ENCODE measurements around the gene MSI2.
A peak's percentile ranks its signal among the peaks of the same experiment; 100 is the strongest.

MSI2 gene

DNA sequence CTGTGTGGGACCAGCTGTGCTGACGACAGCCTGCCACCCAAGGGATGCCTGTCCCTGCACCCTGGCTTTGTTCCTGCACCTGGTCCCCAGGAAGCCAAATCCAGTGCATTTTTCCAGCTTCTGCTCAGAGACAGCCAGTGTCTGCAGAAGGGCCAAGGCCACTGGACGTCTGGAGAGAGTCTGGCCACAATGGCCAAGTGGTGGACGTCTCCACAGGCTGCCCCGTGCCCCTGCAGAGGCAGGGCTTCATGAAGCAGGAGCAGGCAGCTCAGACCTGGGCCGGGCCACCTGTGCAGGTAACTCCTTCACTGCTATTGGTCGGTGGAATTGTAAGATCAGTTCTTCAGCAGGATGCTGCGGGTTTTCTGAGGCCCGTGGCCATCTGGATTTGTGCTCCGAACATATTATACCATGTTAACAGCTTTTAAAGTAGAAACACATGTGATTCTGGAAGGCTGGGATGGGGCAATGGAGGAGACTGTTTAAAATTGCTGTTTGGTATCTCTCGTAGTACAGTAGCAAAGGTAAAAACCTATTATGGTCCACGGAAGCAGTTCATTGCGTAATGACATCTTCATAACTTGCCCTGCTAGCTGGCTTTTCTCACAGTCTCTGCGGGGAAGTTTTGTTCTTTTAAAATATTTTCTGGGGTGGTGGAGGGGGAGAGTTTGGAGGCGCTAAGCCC is 303.5 kb downstream of the MSI2 start:
- no peak for DNase-seq (ENCODE audit: low read depth)

- no peak for DNase-seq (ENCODE audit: low read depth)
Observed at GRCh38 chr17:57560319-57560705, 304.0 kb downstream of the MSI2 start.

DNA sequence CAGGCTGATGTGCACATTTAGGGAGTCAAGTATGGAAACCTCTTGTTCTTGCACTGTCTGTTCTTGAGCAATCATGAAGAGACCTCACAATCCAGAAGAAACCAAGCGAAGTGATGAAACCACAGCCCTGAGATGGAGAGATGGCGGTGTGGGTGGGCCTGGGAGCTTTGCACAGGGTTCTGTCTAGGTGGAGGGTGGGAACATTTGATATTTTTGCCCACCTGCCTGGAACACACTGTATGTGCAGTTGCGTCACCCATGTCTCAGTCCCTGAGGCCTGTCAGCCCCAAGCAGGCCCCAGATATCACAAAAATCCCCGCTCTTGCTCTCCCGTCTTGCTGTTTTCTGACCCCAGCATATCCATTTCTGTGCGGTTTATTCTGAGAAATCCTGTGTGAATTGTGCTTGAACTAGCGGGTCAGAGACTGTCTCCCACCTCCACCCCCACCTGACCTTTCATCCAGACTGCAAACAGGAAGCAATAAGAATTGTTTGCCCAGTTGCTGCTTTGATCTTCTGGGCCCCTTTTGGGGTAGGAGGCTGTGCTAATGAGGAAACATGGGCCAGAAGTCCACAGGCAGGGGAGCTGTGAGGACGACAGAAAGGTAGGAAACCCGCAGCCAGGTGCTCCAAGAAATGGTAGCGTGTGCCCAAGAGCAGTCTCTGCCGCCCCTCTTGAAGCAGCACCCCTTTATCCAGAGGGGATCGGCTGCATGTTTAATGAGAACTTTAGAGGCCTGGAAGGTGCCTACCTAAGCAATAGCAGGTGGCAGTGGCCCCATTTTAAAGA is 304.9 kb downstream of the MSI2 start:
- no peak for DNase-seq (ENCODE audit: low read depth)

DNA sequence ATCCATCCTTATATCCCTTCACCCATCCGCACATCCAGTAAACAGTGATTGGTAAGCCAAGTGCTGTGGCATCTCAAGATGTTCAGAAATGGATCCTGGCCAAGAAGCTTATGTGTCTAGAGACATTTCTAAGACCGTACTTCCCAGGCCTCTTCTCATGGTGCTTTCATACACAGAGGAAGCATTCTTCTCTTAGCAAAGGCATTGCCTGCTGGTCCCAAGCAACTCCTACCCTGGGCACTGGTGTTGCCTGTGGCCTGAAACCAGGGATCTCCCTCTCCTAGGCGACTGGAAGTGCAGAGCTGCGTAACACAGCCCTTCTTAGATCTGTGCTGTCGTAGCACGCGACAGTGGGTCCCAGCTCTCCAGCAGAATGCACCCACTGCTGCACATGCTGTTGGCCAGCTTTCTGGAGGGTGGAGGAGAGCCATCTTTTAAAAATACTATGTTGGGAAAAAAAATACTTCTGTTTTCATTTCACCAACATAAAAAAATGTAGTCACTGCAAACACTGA is 305.9 kb downstream of the MSI2 start:
- DNase-seq (ENCODE audit: low read depth), result no peak

- DNase-seq (ENCODE audit: low read depth), result no peak
Observed at GRCh38 chr17:57563958-57564357, 307.6 kb downstream of the MSI2 start.

DNA sequence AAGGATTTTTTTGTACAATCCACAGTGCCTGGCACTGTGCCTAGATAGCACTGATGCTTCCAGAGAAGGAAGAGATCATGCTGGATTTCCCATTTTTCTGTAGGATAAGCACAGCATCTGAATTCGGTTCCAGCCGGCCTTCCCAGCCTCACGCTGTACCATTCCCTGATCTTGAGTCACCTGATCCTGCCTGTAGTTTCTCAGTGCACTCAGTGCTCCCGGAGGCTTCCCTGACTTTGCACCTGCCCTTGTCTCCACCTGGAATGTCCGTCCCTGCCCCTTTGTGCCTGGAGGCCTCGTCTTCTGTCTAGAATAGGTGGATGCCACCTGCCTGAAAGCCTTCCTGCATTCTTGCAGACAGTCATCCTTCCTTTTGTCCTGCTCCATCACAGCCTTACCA is 308.9 kb downstream of the MSI2 start:
- no peak for DNase-seq (ENCODE audit: low read depth)

DNA sequence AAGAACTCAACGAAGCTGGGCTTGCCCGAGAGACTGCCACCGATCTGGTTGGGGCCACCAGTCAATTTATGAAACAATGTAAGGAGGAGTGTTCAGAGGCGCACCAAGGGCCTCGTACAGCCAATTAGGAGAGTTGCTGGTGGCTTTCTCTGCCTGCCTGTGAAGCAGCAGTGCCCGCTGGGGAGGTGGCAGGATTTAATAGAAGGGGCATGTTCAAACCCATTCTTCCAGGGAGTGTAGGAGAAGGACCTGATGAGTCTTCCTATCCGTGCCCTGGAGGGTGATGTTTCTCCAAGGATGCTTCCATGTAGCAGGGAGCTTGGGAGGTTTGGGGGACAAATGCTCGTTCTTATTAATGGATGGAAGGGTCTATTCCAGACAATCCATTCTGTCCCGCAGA is 310.4 kb downstream of the MSI2 start:
- DNase-seq (ENCODE audit: low read depth), result no peak

GRCh38 chr17:57567251-57567650 is 310.9 kb downstream of the MSI2 start:
- DNase-seq (ENCODE audit: low read depth), result no peak

GRCh38 chr17:57568340-57568739 is 312.0 kb downstream of the MSI2 start:
- DNase-seq (ENCODE audit: low read depth), result no peak

- no peak for DNase-seq (ENCODE audit: low read depth)
Observed at GRCh38 chr17:57569021-57569420, 312.7 kb downstream of the MSI2 start.

DNA sequence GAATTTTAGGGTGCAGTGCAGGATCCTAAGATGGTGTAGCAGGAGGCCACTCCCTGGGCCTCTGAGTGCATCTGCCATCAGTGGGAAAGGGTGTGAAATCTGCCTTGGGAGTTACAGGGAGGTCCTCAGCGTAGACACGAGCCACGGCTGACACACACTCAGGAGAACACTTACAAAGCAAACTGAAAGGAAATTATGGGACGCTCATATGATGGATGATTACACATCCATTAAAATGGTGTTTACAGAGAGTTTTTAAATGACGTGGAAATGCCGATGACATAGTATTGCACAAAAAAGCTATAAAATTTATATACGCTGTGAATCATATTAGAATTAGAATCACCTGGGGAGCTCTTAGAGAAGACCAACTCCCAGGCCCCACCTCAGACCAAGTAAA is 313.5 kb downstream of the MSI2 start:
- DNase-seq (ENCODE audit: low read depth), result no peak

DNA sequence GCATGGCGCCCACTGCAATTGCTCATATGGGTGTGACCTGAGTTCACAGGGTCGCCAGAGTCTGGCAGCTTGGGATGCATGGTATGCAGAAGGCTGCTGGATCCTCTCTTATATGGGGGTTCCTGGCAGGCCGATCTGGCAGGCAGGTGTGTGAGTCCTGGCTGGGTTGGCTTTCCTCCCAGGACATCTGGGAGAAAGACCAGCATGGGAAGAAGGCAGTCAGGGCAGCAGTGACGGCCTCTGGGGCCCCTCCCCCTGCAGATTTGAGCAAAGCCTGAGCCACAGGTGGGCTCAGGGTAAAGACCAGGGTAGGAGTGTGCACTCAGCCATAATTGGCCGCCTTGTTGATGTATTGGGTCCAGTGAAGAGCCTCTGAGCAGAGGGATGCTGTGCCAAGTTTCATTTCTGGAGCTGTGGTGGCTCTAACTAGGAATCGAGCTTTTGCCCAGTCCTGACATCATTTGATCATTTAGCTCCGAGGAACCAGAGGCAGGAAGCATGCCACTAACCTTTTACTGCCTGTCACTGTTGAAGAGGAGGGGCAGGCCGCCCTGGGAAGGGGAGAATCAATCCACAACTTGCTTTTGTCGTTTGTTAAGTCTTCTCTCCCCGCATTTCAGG is 314.5 kb downstream of the MSI2 start:
- no peak for DNase-seq (ENCODE audit: low read depth)

- DNase-seq (ENCODE audit: low read depth), result no peak
Observed at GRCh38 chr17:57572062-57572461, 315.7 kb downstream of the MSI2 start.

- no peak for DNase-seq (ENCODE audit: low read depth)
Observed at GRCh38 chr17:57572600-57572999, 316.3 kb downstream of the MSI2 start.

DNA sequence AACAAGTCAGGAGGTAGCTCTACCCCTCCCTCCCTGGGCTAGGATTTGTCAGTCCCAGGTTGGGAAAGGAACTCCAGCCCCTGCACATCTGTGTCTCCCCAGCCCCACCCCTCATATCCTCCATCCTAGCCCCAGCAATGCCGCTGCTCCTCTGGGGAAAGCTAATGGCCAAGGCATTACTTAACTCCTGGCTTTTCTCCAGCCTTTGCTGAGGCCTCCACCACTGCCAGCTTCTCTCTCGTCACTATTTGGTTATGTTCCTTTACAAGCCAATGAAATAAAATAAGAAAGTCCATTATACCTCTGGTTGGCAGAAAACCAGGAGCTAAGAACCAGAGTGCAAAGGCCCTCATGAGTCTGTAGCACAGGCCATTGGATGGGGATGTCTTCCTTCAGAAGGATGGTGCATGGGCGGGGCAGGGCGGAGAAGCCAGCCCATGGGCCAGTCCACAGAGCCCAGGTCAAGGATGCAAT is 317.8 kb downstream of the MSI2 start:
- no peak for DNase-seq (ENCODE audit: low read depth)

DNA sequence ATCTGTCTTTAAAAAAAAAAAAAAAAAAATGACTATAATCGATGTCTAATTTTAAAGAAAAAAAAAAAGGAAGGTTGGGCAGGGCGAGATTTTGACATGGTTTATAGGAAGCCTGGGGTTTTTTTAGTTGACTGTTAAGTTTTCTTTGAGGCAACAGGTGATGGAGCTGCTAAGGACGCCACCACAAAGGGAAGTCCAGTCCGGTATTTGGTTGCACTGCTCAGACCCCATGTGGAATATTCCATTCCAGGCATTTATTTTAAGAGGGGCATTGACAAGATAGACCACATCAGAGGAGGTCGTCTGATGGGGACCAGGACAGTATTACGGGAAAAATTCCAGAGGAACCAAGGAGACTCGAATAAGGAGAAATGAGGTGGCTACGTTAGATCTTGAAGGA is 320.4 kb downstream of the MSI2 start:
- DNase-seq (ENCODE audit: low read depth), result no peak

- DNase-seq (ENCODE audit: low read depth), result peak; percentile 33
Observed at GRCh38 chr17:57577751-57578607, 321.7 kb downstream of the MSI2 start.

- no peak for DNase-seq (ENCODE audit: low read depth)
Observed at GRCh38 chr17:57578608-57579225, 322.4 kb downstream of the MSI2 start.

DNA sequence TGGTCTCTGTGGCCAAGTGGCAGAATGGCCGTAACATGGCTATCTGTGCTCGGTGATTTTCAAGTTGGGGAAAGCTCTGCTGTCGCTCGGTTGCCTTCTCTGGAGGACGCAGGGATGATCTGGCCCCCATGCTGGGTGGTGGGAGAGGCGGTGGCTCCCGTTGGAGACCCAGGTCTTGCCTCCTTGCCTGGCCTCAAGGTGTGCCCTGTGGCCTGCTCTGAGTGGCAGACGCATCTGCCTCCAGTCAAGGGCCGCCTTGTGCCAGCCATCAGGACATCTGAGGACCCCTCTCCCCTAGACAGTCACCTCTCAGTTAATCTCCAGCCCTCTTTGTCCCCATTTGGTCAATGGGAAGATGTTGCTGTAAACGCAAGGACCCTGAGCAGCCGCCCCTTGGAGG is 322.9 kb downstream of the MSI2 start:
- DNase-seq (ENCODE audit: low read depth), result no peak

DNA sequence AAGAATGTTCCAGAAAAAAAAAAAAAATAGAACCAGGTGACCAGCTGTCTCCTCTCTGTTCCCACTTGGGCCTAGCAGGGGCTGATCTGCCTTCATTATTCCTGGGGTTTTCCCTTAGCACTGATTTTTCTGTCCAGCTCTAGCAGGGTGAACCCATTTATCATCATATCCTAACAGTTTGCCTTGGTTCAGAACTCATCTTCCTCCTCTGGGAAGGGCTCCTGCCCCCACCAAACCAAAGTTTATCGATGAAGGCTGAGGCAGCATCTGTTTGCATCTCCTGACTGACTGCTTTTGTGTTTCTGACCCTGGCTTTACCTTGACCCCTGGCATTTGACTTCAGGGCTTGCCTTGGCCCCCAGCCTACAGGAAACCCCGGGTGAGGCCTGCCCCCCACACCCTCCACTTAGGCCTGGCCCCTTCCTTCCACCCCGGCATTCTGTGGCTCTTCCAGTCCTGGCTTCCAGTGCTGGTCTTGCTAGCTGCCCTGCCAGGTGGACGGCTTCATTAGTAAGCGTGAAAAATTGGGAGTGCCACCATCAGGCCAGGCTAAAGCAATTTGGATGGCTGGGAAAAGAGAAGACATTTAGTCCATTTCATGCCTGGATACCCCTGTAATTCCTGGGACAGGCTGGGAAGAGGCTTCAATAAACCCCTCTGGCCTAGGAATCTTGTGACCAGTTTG is 323.9 kb downstream of the MSI2 start:
- no peak for DNase-seq (ENCODE audit: low read depth)
